NCI-H2107 (cell line): Measurements from ENCODE around the gene S100A1.
"Not testable (repeated sequence)": the region's sequence is repeated elsewhere in the genome, so short reads cannot be mapped to it uniquely, and the experiment has no call there.

Experiments
- DNase-seq: peaks from one replicate; lab custom pipeline; 2025; lab: John Stamatoyannopoulos, UW

The S100A1 gene

GRCh38 chr1:153631047-153632022, 3.1 kb downstream of the S100A1 start:
- no peak for DNase-seq

- no peak for DNase-seq
Observed at GRCh38 chr1:153633161-153633753, 5.0 kb downstream of the S100A1 start.

GRCh38 chr1:153633754-153634665, 5.8 kb downstream of the S100A1 start, which contains the start of gene CHTOP:
Gene CHTOP (plus strand): TSS chr1:153634066. CDS start chr1:153636589, 2,523 bp downstream.
- peak; percentile 98 for DNase-seq

- DNase-seq, result no peak
Observed at GRCh38 chr1:153635872-153636271, 7.6 kb downstream of the S100A1 start.

- no peak for DNase-seq
Observed at GRCh38 chr1:153636312-153636711, 8.1 kb downstream of the S100A1 start.

GRCh38 chr1:153638261-153638660, 10.0 kb downstream of the S100A1 start:
- no peak for DNase-seq

GRCh38 chr1:153639280-153639679, 11.0 kb downstream of the S100A1 start:
- no peak for DNase-seq

- not testable (repeated sequence) for DNase-seq
Observed at GRCh38 chr1:153640213-153640612, 12.0 kb downstream of the S100A1 start.

GRCh38 chr1:153640861-153641260, 12.6 kb downstream of the S100A1 start:
- DNase-seq, result no peak

GRCh38 chr1:153642161-153642560, 13.9 kb downstream of the S100A1 start:
- no peak for DNase-seq

- no peak for DNase-seq
Observed at GRCh38 chr1:153643100-153643499, 14.9 kb downstream of the S100A1 start.

GRCh38 chr1:153643816-153644215, 15.6 kb downstream of the S100A1 start:
- DNase-seq, result no peak

GRCh38 chr1:153646672-153647345, 18.6 kb downstream of the S100A1 start:
- DNase-seq, result no peak

- no peak for DNase-seq
Observed at GRCh38 chr1:153647346-153647714, 19.1 kb downstream of the S100A1 start.

- DNase-seq, result no peak
Observed at GRCh38 chr1:153648000-153648643, 19.9 kb downstream of the S100A1 start.

- no peak for DNase-seq
Observed at GRCh38 chr1:153649137-153649862, 21.1 kb downstream of the S100A1 start.

GRCh38 chr1:153649863-153650235, 21.6 kb downstream of the S100A1 start:
- no peak for DNase-seq

- no peak for DNase-seq
Observed at GRCh38 chr1:153651771-153652170, 23.5 kb downstream of the S100A1 start.

- no peak for DNase-seq
Observed at GRCh38 chr1:153652805-153653500, 24.7 kb downstream of the S100A1 start.

- no peak for DNase-seq
Observed at GRCh38 chr1:153655333-153655732, 27.1 kb downstream of the S100A1 start.
